ENCODE results near the gene NFYB.

The NFYB gene

DNA sequence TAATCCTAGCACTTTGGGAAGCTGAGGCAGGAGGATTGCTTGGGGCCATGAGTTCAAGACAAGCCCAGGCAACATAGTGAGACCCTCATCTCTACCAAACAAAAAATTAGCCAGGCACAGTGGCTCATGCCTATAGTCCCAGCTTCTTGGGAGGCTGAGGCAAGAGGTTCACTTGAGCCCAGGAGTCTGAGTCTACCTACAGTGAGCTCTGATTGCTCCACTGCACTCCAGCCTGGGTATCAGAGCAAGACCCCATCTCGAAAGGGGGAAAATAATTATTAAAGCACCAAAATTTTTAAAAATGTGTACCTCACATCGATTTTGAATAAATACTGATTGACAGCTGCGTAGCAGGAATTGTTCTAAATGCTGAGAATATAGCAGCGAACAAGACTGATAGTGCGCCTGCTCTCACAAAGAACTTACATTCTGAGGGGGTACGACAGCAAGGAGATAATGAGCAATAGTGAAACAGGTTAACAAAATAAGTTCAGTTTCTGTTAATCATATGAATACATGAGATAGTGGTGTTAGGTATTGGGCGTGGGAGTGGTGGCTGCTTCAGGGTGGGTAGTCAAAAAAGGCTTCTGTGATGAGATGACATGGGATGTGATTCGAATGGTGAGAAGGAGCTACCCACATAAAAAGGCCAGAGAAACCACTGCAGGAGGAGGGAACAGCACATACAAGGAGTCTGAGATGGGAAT is 54.1 kb downstream of the NFYB start:
- Histone ChIP-seq H2AFZ (ENCODE audit: insufficient read depth, low read length, poor library complexity) (no peak overlapping the region), H4K8ac (ENCODE audit: low read depth, low read length) (no peak overlapping the region)
- no CpG with 5 or more reads among the region's 8 CpGs for WGBS (ENCODE audit: extremely low coverage, insufficient coverage, insufficient read length)

DNA sequence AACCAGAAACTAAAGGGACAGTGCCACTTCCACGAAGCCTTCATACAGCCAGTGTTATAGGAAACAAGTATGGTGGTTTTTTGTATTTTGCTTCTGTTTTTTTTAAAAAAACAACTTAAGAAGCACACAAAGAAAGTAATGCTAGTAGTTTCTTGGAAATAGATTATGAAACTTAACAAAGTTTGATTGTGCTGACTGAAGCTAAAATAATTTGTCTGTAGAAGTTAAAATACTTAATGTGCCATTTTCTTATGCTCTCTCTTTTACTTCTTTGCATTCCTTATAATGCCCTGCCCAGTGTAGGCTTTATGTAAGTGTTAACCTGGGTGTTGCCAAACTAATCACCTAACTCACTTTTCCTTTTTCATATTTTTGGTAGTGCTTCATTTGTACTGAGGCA is 57.2 kb downstream of the NFYB start:
- H3K27me3 ChIP-seq (ENCODE audit: insufficient read depth, low read length) = no peaks in the 10 kb centered on the region
- DNase-seq = no peak
- H2BK5ac ChIP-seq (ENCODE audit: low read depth, low read length, poor library complexity) = no peak overlapping the region
- H3K4me3 ChIP-seq (ENCODE audit: low read depth, low read length) = no peak overlapping the region
- H3K79me1 ChIP-seq (ENCODE audit: low read length) = no peaks in the 10 kb centered on the region
- H3K9me3 ChIP-seq (ENCODE audit: insufficient read depth, low read depth, low read length) = no peaks in the 10 kb centered on the region
- H2BK12ac ChIP-seq (ENCODE audit: low read length) = no peak overlapping the region
- H3K18ac ChIP-seq (ENCODE audit: low read length) = no peak overlapping the region
- H3K9ac ChIP-seq (ENCODE audit: low read length) = no peak overlapping the region
- no peak overlapping the region for H3K27ac ChIP-seq (ENCODE audit: low read depth, low read length)
- no peak overlapping the region for H3K14ac ChIP-seq (ENCODE audit: low read length)
- no peaks in the 10 kb centered on the region for H3K4me1 ChIP-seq (ENCODE audit: control insufficient read depth in 1 of 2, insufficient read depth in 2 of 2, low read length in 2 of 2)
- H4K12ac ChIP-seq (ENCODE audit: low read depth, low read length) = no peak overlapping the region
- H2BK120ac ChIP-seq (ENCODE audit: insufficient read depth, low read length, poor library complexity) = no peak overlapping the region
- H2AFZ ChIP-seq (ENCODE audit: insufficient read depth, low read length, poor library complexity) = no peak overlapping the region
- H4K8ac ChIP-seq (ENCODE audit: low read depth, low read length) = no peak overlapping the region
- peaks cover 2 to 5% of the 10 kb centered on the region in 2 experiments for H3K36me3 ChIP-seq (ENCODE audit: control insufficient read depth in 1 of 2, insufficient read depth in 2 of 2, low read length in 2 of 2)
- no peak overlapping the region for H3K23ac ChIP-seq (ENCODE audit: low read length)
- no peak overlapping the region for H2AK5ac ChIP-seq (ENCODE audit: low read length)
- no peaks in the 10 kb centered on the region for H3K79me2 ChIP-seq (ENCODE audit: control insufficient read depth, insufficient read depth, low read length, poor library complexity)
- H4K91ac ChIP-seq (ENCODE audit: low read depth, low read length) = no peak overlapping the region
- H3K4ac ChIP-seq (ENCODE audit: low read depth, low read length) = no peak overlapping the region
- WGBS (ENCODE audit: extremely low coverage, insufficient coverage, insufficient read length) = no CpG with 5 or more reads among the region's 1 CpG
- no peak overlapping the region for H3K4me2 ChIP-seq (ENCODE audit: low read length)

More for the DNA sequence above, 54.1 kb downstream of the NFYB start:
- no peak overlapping the region for H2AK5ac ChIP-seq (ENCODE audit: low read length)
- H2BK120ac ChIP-seq (ENCODE audit: insufficient read depth, low read length, poor library complexity) = no peak overlapping the region
- no peaks in the 10 kb centered on the region for H3K79me1 ChIP-seq (ENCODE audit: low read length)
- no peak overlapping the region for H3K14ac ChIP-seq (ENCODE audit: low read length)
- H3K4me3 ChIP-seq (ENCODE audit: low read depth, low read length) = no peak overlapping the region
- no peak overlapping the region for H3K18ac ChIP-seq (ENCODE audit: low read length)
- no peak overlapping the region for H3K4ac ChIP-seq (ENCODE audit: low read depth, low read length)
- H4K12ac ChIP-seq (ENCODE audit: low read depth, low read length) = no peak overlapping the region
- no peak overlapping the region for H3K4me2 ChIP-seq (ENCODE audit: low read length)
- H3K79me2 ChIP-seq (ENCODE audit: control insufficient read depth, insufficient read depth, low read length, poor library complexity) = no peaks in the 10 kb centered on the region
- H3K36me3 ChIP-seq (ENCODE audit: control insufficient read depth in 1 of 2, insufficient read depth in 2 of 2, low read length in 2 of 2) = peaks cover 8 to 10% of the 10 kb centered on the region in 2 experiments
- H4K91ac ChIP-seq (ENCODE audit: low read depth, low read length) = no peak overlapping the region
- H3K27me3 ChIP-seq (ENCODE audit: insufficient read depth, low read length) = no peaks in the 10 kb centered on the region
- DNase-seq = no peak
- no peak overlapping the region for H3K23ac ChIP-seq (ENCODE audit: low read length)
- H3K27ac ChIP-seq (ENCODE audit: low read depth, low read length) = no peak overlapping the region
- no peak overlapping the region for H2BK12ac ChIP-seq (ENCODE audit: low read length)
- H3K4me1 ChIP-seq (ENCODE audit: control insufficient read depth in 1 of 2, insufficient read depth in 2 of 2, low read length in 2 of 2) = no peaks in the 10 kb centered on the region
- H3K9ac ChIP-seq (ENCODE audit: low read length) = no peak overlapping the region
- H3K9me3 ChIP-seq (ENCODE audit: insufficient read depth, low read depth, low read length) = no peaks in the 10 kb centered on the region
- H2BK5ac ChIP-seq (ENCODE audit: low read depth, low read length, poor library complexity) = no peak overlapping the region

DNA sequence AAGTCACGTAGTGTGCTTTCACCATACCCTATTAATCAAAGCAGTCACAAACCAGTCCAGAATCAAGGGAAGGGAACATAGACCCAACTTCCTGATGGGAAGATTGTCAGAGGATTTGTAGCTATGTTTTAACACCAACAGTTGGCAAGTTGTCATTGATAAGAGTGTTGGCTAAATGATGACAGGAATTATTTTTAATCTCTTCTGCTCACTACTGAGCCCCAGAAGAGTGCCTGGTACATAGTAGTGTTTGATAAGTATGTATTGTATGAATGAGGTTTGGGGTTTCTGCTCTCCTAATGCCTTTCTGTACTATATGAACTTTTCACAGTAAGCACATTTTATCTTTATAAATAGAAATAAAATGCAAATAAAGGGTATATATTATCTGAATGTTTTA is 59.0 kb downstream of the NFYB start:
- Histone ChIP-seq H3K14ac (ENCODE audit: low read length) (no peak overlapping the region), H2AK5ac (ENCODE audit: low read length) (no peak overlapping the region), H3K4me3 (ENCODE audit: low read depth, low read length) (no peak overlapping the region), H2BK5ac (ENCODE audit: low read depth, low read length, poor library complexity) (no peak overlapping the region), H3K79me1 (ENCODE audit: low read length) (no peaks in the 10 kb centered on the region), H3K36me3 (ENCODE audit: control insufficient read depth in 1 of 2, insufficient read depth in 2 of 2, low read length in 2 of 2) (peaks cover 4 to 5% of the 10 kb centered on the region in 2 experiments), H4K91ac (ENCODE audit: low read depth, low read length) (no peak overlapping the region), H3K27me3 (ENCODE audit: insufficient read depth, low read length) (no peaks in the 10 kb centered on the region), H3K4me1 (ENCODE audit: control insufficient read depth in 1 of 2, insufficient read depth in 2 of 2, low read length in 2 of 2) (no peaks in the 10 kb centered on the region), H3K9me3 (ENCODE audit: insufficient read depth, low read depth, low read length) (no peaks in the 10 kb centered on the region), H2BK120ac (ENCODE audit: insufficient read depth, low read length, poor library complexity) (no peak overlapping the region), H3K18ac (ENCODE audit: low read length) (no peak overlapping the region), H3K4me2 (ENCODE audit: low read length) (no peak overlapping the region), H2AFZ (ENCODE audit: insufficient read depth, low read length, poor library complexity) (no peak overlapping the region), H3K79me2 (ENCODE audit: control insufficient read depth, insufficient read depth, low read length, poor library complexity) (no peaks in the 10 kb centered on the region), H3K9ac (ENCODE audit: low read length) (no peak overlapping the region), H4K12ac (ENCODE audit: low read depth, low read length) (no peak overlapping the region), H2BK12ac (ENCODE audit: low read length) (no peak overlapping the region), H3K4ac (ENCODE audit: low read depth, low read length) (no peak overlapping the region), H4K8ac (ENCODE audit: low read depth, low read length) (no peak overlapping the region), H3K27ac (ENCODE audit: low read depth, low read length) (no peak overlapping the region), H3K23ac (ENCODE audit: low read length) (no peak overlapping the region)
- no peak for DNase-seq
- WGBS (ENCODE audit: extremely low coverage, insufficient coverage, insufficient read length) = no CpG with 5 or more reads among the region's 1 CpG

DNA sequence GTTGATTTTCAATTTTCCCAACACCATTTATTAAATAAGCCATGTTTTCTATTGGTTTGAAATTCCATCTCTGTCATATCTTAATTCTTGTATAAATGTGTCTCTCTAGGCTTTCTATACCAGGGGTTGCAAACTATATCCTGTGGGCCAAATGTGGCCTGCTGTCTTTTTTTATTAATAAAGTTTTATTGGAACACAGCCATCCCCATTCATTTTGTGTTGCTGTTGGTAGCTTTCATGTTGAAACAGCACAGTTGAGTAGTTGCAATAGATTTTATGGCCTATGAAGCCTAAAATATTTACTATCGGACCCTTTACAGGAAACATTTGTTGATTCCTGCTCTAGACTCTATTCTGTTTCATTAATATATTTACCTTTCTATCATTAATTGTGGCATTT is 64.3 kb downstream of the NFYB start:
- WGBS (ENCODE audit: extremely low coverage, insufficient coverage, insufficient read length) = no CpG with 5 or more reads among the region's 1 CpG

More for the DNA sequence above, 64.3 kb downstream of the NFYB start:
- no peak overlapping the region for H2AK5ac ChIP-seq (ENCODE audit: low read length)
- no peak overlapping the region for H3K18ac ChIP-seq (ENCODE audit: low read length)
- no peak overlapping the region for H4K8ac ChIP-seq (ENCODE audit: low read depth, low read length)
- H4K91ac ChIP-seq (ENCODE audit: low read depth, low read length) = no peak overlapping the region
- H2AFZ ChIP-seq (ENCODE audit: insufficient read depth, low read length, poor library complexity) = no peak overlapping the region
- no peak overlapping the region for H2BK12ac ChIP-seq (ENCODE audit: low read length)
- H2BK5ac ChIP-seq (ENCODE audit: low read depth, low read length, poor library complexity) = no peak overlapping the region
- H3K79me1 ChIP-seq (ENCODE audit: low read length) = no peaks in the 10 kb centered on the region
- H3K27ac ChIP-seq (ENCODE audit: low read depth, low read length) = no peak overlapping the region
- no peak for DNase-seq
- H3K9me3 ChIP-seq (ENCODE audit: insufficient read depth, low read depth, low read length) = no peaks in the 10 kb centered on the region
- no peak overlapping the region for H3K14ac ChIP-seq (ENCODE audit: low read length)
- no peak overlapping the region for H4K12ac ChIP-seq (ENCODE audit: low read depth, low read length)
- H3K23ac ChIP-seq (ENCODE audit: low read length) = no peak overlapping the region
- no peak overlapping the region for H3K9ac ChIP-seq (ENCODE audit: low read length)
- H3K27me3 ChIP-seq (ENCODE audit: insufficient read depth, low read length) = no peaks in the 10 kb centered on the region
- no peaks in the 10 kb centered on the region for H3K79me2 ChIP-seq (ENCODE audit: control insufficient read depth, insufficient read depth, low read length, poor library complexity)
- no peak overlapping the region for H3K4me2 ChIP-seq (ENCODE audit: low read length)
- H3K4ac ChIP-seq (ENCODE audit: low read depth, low read length) = no peak overlapping the region
- peaks cover 3 to 7% of the 10 kb centered on the region in 2 experiments for H3K36me3 ChIP-seq (ENCODE audit: control insufficient read depth in 1 of 2, insufficient read depth in 2 of 2, low read length in 2 of 2)
- H2BK120ac ChIP-seq (ENCODE audit: insufficient read depth, low read length, poor library complexity) = no peak overlapping the region
- H3K4me3 ChIP-seq (ENCODE audit: low read depth, low read length) = no peak overlapping the region
- no peaks in the 10 kb centered on the region for H3K4me1 ChIP-seq (ENCODE audit: control insufficient read depth in 1 of 2, insufficient read depth in 2 of 2, low read length in 2 of 2)
